Measurements from ENCODE around the gene CCSER1.
"Not testable (repeated sequence)": the region's sequence is repeated elsewhere in the genome, so short reads cannot be mapped to it uniquely, and the experiment has no call there.

GRCh38 chr4:91185061-91185460 is 1057.9 kb downstream of the CCSER1 start:
- not testable (repeated sequence) for TF ChIP-seq CTCF (IDR thresholded peaks at IDR 0.05 in 8 of 11, conservative IDR thresholded peaks at IDR 0.05 in 3 of 11); POLR2A (IDR thresholded peaks at IDR 0.05); POLR2AphosphoS5 (IDR thresholded peaks at IDR 0.05)
